ENCODE data around the gene FBN2.

- TF ChIP-seq POLR2A (IDR thresholded peaks at IDR 0.05), result no peak
- TF ChIP-seq, protein P1, sequence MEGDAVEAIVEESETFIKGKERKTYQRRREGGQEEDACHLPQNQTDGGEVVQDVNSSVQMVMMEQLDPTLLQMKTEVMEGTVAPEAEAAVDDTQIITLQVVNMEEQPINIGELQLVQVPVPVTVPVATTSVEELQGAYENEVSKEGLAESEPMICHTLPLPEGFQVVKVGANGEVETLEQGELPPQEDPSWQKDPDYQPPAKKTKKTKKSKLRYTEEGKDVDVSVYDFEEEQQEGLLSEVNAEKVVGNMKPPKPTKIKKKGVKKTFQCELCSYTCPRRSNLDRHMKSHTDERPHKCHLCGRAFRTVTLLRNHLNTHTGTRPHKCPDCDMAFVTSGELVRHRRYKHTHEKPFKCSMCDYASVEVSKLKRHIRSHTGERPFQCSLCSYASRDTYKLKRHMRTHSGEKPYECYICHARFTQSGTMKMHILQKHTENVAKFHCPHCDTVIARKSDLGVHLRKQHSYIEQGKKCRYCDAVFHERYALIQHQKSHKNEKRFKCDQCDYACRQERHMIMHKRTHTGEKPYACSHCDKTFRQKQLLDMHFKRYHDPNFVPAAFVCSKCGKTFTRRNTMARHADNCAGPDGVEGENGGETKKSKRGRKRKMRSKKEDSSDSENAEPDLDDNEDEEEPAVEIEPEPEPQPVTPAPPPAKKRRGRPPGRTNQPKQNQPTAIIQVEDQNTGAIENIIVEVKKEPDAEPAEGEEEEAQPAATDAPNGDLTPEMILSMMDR (IDR thresholded peaks at IDR 0.05), result no peak
These were observed 44.3 kb downstream of the FBN2 start for GRCh38 chr5:128493657-128494329.

Data from Peyer's patch (tissue), 4 donors.